GM12801 (cell line): ENCODE measurements around the gene ACSF3.

Experiments
- CTCF ChIP-seq: IDR thresholded peaks from one replicate; pipeline ENCODE4 v1.5.1; 2011; ENCODE audit warnings: control low read depth; ENCODE audit not compliant: insufficient read length; ENCODE audit errors: extremely low read depth

The ACSF3 gene

DNA sequence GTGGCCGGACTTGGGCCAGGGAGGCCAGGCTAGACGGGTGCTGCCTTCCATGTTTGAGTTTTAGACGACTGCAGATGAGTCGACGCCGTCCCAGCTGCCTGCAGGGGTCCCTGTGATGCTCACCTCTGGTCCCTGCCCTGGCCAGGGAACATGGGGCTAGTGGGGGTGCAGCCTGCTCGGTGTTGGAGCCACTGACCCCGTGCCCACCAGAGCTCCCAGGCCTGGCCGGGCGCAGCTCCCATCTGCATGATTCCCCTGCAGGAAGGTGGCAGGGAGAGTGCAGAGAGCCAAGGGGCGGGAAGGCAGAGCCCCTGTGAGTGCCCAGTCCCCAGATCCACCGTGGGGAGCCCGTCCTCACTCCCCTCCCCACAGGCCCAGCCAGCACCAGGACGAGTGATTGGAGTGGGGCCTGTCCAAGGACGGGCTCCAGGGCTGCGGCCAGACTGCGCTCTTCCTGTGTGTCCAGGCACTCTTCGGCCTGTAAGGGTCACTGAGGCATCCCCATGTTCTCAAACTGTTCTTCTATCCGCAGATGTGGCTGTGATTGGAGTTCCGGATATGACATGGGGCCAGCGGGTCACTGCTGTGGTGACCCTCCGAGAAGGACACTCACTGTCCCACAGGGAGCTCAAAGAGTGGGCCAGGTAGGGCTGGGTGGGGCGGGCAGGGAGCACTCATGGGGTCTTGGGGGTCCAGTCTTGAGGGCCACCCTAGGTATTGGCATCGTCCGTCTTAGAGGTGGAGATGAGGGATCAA, 51.9 kb downstream of the ACSF3 start:
- TF ChIP-seq CTCF: no peak

- TF ChIP-seq CTCF: no peak
Measured at GRCh38 chr16:89146211-89147005, 52.8 kb downstream of the ACSF3 start.

DNA sequence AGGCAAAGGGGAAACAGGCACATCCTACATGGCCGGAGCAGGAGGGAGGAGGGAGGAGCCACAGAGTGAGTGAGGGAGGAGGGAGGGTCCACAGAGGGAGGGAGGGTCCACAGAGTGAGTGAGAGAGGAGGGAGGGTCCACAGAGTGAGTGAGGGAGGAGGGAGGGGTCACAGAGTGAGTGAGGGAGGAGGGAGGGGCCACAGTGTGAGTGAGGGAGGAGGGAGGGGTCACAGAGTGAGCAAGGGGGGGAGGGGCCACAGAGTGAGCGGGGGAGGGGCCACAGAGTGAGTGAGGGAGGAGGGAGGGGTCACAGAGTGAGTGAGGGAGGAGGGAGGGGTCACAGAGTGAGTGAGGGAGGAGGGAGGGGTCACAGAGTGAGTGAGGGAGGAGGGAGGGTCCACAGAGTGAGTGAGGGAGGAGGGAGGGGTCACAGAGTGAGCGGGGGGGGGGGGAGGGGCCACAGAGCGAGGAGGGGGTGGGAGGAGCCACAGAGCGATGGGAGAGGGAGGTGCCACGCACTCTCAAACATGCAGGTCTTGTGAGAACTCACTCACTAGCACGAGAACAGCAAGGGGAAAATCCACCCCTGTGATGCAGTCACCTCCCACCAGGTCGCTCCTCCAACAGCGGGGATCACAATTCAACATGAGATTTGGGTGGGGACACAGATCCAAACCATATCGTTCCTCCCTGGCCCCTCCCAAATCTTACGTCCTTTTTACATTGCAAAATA, 53.6 kb downstream of the ACSF3 start:
- TF ChIP-seq CTCF: no peak

DNA sequence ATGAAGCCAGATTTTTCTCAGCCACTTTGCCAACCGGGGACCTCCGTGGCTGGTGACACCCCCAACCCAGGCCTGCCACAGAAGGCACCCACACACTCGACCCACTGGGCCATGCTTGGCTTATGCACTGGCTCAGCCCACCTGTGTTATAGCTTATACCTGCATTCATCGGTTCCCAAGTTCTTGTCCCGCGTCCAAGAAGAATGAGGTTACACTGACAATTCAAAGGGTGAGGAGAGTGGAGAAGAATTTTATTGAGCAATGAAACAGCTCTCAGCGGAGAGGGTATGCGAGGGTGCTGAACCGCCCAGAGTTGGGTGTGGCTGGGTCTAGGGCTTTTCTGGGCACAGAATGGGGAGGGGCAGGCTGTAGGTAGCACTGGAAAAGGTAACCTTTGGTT, 55.7 kb downstream of the ACSF3 start:
- TF ChIP-seq CTCF: no peak

- TF ChIP-seq CTCF: no peak
Measured at GRCh38 chr16:89150090-89150835, 56.6 kb downstream of the ACSF3 start.

GRCh38 chr16:89150981-89151380, 57.3 kb downstream of the ACSF3 start:
- TF ChIP-seq CTCF: no peak
